ENCODE data around the gene LGR6.

LGR6 gene

GRCh38 chr1:202199040-202199889, 5.7 kb downstream of the LGR6 start:
- Histone ChIP-seq H3K79me2 (no peaks in the 10 kb centered on the region), H3K9me3 (ENCODE audit: control insufficient read depth, low read length) (no peaks in the 10 kb centered on the region), H2AFZ (no peak overlapping the region), H3K4me2 (ENCODE audit: low read length) (no peak overlapping the region), H3K9ac (no peak overlapping the region), H3K4me1 (no peaks in the 10 kb centered on the region), H3K27me3 (ENCODE audit: control insufficient read depth, insufficient read depth, low read length) (no peaks in the 10 kb centered on the region), H3K36me3 (ENCODE audit: control insufficient read depth, insufficient read depth, low read length) (no peaks in the 10 kb centered on the region), H3K4me3 (ENCODE audit: low read depth, low read length) (no peak overlapping the region), H3K27ac (no peak overlapping the region)
- TF ChIP-seq CTCF (IDR thresholded peaks at IDR 0.05): no peak

GRCh38 chr1:202200112-202200548, 6.5 kb downstream of the LGR6 start:
- Histone ChIP-seq H2AFZ (no peak overlapping the region), H3K9me3 (ENCODE audit: control insufficient read depth, low read length) (no peaks in the 10 kb centered on the region), H3K27me3 (ENCODE audit: control insufficient read depth, insufficient read depth, low read length) (no peaks in the 10 kb centered on the region), H3K27ac (no peak overlapping the region), H3K4me1 (no peaks in the 10 kb centered on the region), H3K79me2 (no peaks in the 10 kb centered on the region), H3K4me3 (ENCODE audit: low read depth, low read length) (no peak overlapping the region), H3K4me2 (ENCODE audit: low read length) (no peak overlapping the region), H3K36me3 (ENCODE audit: control insufficient read depth, insufficient read depth, low read length) (no peaks in the 10 kb centered on the region), H3K9ac (no peak overlapping the region)
- TF ChIP-seq CTCF (IDR thresholded peaks at IDR 0.05): no peak

GRCh38 chr1:202200669-202201068, 7.1 kb downstream of the LGR6 start:
- no peak for TF ChIP-seq CTCF (IDR thresholded peaks at IDR 0.05)
- Histone ChIP-seq H3K27ac (no peak overlapping the region), H3K27me3 (ENCODE audit: control insufficient read depth, insufficient read depth, low read length) (no peaks in the 10 kb centered on the region), H3K79me2 (no peaks in the 10 kb centered on the region), H3K4me2 (ENCODE audit: low read length) (no peak overlapping the region), H3K4me3 (ENCODE audit: low read depth, low read length) (no peak overlapping the region), H3K36me3 (ENCODE audit: control insufficient read depth, insufficient read depth, low read length) (no peaks in the 10 kb centered on the region), H3K4me1 (no peaks in the 10 kb centered on the region), H2AFZ (no peak overlapping the region), H3K9me3 (ENCODE audit: control insufficient read depth, low read length) (no peaks in the 10 kb centered on the region), H3K9ac (no peak overlapping the region)

- no peaks in the 10 kb centered on the region for H3K36me3 ChIP-seq (ENCODE audit: control insufficient read depth, insufficient read depth, low read length)
- H3K9ac ChIP-seq: no peak overlapping the region
- TF ChIP-seq CTCF (IDR thresholded peaks at IDR 0.05): no peak
- H3K9me3 ChIP-seq (ENCODE audit: control insufficient read depth, low read length): no peaks in the 10 kb centered on the region
- H3K27me3 ChIP-seq (ENCODE audit: control insufficient read depth, insufficient read depth, low read length): no peaks in the 10 kb centered on the region
- H3K27ac ChIP-seq: no peak overlapping the region
- no peak overlapping the region for H3K4me2 ChIP-seq (ENCODE audit: low read length)
- H2AFZ ChIP-seq: no peak overlapping the region
- no peaks in the 10 kb centered on the region for H3K4me1 ChIP-seq
- no peak overlapping the region for H3K4me3 ChIP-seq (ENCODE audit: low read depth, low read length)
- H3K79me2 ChIP-seq: no peaks in the 10 kb centered on the region
Observed at GRCh38 chr1:202201266-202201665, 7.7 kb downstream of the LGR6 start.

- no peaks in the 10 kb centered on the region for H3K27me3 ChIP-seq (ENCODE audit: control insufficient read depth, insufficient read depth, low read length)
- no peak overlapping the region for H3K9ac ChIP-seq
- no peak overlapping the region for H2AFZ ChIP-seq
- H3K4me3 ChIP-seq (ENCODE audit: low read depth, low read length): no peak overlapping the region
- no peak overlapping the region for H3K27ac ChIP-seq
- H3K36me3 ChIP-seq (ENCODE audit: control insufficient read depth, insufficient read depth, low read length): no peaks in the 10 kb centered on the region
- H3K4me2 ChIP-seq (ENCODE audit: low read length): no peak overlapping the region
- no peaks in the 10 kb centered on the region for H3K9me3 ChIP-seq (ENCODE audit: control insufficient read depth, low read length)
- no peak for TF ChIP-seq CTCF (IDR thresholded peaks at IDR 0.05)
- H3K79me2 ChIP-seq: no peaks in the 10 kb centered on the region
- no peaks in the 10 kb centered on the region for H3K4me1 ChIP-seq
Observed at GRCh38 chr1:202201971-202202370, 8.4 kb downstream of the LGR6 start.
